ENCODE measurements around the gene TSHZ3. TPM values are rescaled to one million over a fixed set of nuclear protein-coding genes. Genes with fewer than 3 reads are reported as not detected.
A peak's percentile ranks its signal among the peaks of the same experiment; 100 is the strongest.

Gene TSHZ3
- total RNA-seq, 1 donor from 2014 or later: 16.5 TPM

DNA sequence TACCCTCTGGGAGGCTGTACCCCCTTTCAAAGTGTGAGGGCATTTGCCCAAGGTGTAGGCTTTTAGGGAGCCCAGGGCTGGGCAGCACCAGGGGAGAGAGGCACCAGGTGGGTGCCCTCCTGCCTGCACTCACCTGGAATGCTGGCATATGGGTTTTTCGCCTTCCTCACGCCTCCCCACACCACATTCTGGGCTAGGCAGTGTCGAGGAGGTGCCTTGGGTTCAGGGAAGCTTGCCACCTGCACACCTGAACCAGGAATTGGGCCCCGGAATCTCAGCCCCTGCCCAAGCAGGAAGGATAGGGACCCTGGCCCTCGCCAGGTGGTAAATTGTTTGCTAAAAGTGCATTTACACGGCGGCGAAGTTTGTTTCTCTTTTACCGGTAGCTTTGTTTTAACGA is 5.1 kb upstream of the TSHZ3 start:
- DNase-seq (ENCODE audit: low spot score): no peak

DNA sequence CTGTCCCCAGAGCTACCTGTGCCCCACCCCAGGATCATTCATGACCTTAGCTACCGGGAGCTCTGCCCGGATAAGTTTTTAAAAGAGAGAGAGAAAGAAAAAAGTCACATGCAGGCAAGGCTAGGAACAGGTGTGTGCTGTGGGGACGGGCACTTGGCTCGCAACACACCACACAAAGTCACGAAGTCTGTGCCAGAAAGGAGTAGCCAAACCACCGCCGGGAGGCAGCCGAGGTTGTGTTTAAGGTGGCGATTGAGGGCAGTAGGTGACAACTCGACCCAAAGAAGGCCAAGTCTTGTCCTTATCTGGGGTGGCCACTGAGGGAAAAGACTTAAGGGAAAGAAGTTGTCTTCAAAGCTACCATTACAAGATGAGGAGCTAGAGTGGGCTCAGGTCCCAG is 4.6 kb upstream of the TSHZ3 start:
- no peak for DNase-seq (ENCODE audit: low spot score)

DNA sequence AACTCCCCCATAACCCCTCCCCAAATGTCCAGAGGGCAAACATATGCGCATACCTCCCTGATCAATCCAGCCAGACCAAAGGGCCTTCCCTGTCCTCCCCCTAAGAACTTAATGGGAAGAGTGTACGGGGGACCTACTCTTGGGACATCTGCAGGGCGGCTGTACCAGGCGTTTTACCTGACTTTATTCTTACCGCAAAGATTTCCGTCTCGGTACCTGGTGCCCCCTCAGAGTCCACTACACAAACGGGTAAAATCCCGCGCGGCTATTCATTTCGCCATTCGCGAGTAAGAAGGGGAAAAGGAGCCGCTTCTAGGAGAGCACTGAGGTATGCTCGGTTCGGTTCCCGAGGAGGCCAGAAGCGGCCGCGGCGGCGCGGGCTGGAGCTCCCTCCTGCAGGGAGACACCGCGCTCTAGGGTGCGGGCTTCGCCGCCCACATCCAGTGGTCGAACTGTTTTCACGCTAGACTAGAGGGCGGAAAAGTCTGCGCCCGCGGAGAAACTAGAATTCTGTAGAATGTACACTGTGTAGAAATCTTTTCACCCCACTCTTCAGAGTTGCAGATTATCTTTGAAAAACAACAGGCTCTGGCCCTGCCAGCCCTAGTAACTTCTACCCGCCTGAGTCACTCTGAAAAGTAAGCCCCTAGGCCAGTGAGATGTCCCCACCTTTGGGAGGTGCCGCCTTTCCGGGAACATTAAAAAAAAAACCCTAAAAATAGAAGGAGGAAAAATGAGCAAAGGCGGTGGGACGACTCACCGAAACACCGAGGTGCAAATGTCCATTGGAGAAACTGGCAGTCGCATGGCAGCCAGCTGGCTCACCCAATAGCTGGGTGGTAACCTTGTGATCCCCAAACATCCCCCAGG is 3.8 kb upstream of the TSHZ3 start:
- no peak for DNase-seq (ENCODE audit: low spot score)

DNA sequence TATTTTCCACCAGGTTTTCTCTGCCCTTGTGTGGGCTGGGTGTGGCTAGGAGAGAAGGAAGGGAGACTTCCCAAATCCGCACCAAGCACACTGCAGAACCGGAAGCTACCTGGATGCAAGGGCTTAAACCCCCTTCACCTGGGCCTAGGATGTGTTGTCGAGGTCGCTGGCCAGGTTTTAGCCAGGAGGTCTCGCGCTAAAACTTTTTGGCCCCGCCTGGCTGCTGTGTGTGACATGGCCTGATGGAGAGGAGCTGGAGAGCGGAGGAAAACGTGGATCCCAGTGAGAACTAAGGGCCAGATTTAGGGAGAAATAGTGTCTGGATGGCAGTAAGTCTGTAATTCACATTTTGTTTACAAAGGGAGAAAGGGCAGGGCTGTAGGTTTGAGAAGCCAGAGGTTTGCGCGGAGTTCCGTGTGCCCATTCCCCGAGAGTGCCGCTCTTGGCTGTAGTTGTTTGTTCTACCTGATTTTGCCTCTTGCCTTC is 3.1 kb upstream of the TSHZ3 start:
- no peak for DNase-seq (ENCODE audit: low spot score)

DNA sequence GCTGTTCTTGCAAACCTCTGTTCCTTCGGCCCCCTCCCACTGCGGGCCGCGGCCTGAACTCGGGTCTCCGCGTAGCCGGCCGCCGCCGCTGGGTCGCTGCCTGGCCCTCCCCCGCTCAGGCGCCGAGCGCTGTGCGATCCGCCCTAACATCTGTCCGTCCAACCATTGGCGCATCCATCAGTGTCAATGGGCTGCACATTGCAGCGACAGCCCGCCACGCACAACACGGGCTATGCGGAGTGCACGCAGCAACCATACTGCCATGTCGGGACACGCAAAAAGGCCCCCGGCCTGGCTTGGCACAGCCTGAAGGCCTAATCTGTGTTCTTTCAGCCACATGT is 2.6 kb upstream of the TSHZ3 start:
- no peak for DNase-seq (ENCODE audit: low spot score)

DNA sequence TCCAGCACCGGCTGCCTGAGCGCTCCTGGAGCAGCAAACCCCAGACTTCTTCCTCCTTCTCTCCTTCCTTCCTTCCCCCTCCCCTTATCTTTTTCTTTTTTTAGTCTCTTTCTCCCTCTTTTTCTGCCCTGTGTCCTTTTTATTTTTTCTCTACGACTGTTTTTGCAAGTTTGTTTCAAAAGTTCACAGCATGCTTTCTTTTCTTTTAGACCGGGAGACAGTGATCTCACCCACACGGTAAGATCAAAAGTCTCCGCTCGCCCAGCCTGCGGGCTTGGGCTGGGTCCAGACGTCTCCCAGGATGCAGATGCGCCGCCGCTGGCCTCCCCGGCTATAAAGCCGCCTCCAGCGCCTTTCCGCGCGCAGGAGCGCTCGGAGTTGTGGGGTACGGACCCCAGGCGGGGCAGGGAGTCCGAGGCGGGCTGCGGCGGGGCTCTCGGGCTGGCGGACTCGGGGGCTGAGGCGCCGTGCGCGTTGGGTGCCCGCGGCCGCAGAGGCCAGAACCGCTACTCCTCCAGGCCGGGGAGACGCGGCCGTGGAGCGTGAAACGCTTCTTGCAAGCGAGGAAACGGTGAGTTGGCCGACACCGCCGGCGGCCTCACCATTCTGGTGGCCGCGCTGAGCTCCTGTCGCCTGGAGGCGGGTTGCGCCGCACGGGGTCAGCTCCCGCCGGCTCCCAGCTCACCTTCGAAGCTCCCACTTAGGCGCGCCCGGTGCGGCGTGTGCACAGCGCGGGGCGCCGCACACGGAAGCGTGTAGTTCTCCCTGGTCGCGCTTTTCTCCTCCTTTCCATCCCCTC is 2.0 kb upstream of the TSHZ3 start:
- DNase-seq (ENCODE audit: low spot score): no peak

DNA sequence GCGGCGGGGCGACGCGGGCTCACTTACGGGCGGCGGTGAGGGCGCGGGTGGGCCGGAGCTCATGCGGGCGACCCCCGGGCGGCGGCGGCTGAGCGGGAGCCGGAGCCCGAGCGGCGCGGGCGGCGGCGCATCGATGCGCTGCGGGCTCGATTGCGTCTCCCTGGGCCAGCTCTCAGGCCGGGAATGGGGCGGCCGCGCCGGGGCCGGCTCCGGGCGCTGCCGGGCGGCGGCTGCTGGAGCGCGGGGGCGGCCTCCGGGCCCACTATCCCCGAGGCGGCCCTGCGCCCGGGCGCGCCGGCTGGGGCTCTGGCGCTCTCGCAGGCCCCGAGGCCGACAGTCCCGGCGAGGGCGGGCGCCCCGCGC is 1.4 kb upstream of the TSHZ3 start:
- DNase-seq (ENCODE audit: low spot score): peak; percentile 52

DNA sequence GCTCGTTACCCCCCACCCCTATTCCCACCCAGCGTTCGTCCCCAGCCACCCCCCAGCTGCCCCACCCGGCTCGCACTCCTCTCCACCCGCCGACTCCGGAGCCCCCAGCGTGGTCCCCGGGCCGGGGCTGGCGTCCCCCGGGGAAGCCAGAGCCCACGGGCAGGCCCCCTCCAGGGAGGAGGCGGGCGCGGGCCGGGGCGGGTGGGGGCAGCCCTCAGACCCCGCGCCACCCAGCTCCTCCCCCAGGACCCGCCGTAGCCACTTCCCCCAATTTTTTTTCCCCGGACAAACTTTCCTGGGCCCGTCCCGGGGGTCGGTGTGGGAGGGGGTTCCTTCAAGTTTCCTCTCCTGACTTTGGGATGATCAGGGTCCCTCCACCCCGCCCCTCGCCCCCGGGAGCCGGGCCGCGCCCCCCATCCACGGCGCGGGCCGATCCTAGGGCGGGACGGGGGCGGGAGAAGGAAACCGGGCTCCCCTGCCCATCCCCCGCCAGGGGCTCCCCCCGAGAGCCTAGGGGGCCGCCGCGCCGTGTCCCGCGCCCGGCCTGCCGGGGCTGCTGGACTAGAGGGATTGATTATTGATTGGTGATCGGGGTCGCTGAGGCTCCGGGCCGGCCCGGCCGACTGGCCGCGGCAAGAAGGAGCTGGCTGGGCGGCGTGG is 927 bp upstream of the TSHZ3 start:
- DNase-seq (ENCODE audit: low spot score): no peak

DNA sequence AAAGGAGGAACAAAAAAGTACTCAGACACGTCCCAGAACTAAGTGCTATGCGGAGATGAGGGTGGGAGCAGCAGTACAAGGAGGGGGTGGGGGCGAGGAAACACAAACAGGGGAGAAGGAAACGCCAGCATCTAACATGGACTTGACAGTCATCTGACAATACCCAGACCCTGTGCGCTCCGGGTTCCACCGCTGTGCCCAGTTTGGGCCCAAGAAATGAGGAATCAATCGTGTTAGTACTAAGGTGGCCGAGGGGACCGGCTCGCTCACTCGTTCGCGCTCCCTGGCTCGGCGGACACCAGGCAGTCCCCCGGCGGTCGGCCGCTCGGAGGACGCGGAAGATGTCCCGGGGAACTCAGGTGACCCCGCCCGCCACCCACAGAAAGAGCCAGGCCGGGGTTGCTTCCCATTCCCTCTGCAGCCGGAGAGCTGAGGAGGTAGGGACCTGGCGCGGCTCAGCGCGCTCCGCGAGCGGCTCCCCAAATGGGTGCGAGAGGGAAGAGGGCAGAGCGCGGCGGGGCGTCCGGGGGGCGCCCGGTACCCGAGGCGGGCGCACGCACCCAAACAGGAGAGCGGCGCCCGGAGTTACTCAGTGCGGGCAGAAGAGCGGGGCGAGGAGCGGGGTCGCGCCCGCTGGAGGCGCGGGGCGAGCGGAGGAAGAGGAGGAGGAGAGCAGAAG is 616 bp downstream of the TSHZ3 start:
- no peak for DNase-seq (ENCODE audit: low spot score)

DNA sequence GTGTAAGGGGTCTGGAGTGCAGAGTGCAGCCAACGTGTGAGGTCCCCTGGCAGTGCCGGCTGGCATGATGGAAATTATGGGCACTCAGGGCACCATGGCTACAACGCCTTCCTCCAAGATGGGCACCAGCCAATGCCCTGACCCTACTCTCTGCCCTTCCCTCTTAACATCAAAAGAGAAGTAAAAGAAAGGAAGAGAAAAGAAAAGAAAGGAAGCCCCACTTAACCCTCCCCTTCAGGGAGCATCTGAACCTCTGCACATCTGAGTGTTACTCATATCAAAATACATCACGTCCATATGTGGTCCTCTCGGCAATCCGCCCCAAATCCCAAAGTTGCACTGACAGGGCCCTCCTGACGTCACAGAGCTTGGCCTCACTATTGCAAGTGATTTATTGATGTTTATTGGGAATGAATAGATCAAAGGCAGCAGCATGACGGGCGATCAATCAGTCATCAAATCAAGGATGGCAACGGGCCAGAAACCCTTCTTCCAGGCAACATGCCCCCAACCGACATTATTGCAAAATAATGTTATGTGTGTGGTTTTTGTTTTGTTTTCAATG is 1.3 kb downstream of the TSHZ3 start:
- DNase-seq (ENCODE audit: low spot score): no peak

DNA sequence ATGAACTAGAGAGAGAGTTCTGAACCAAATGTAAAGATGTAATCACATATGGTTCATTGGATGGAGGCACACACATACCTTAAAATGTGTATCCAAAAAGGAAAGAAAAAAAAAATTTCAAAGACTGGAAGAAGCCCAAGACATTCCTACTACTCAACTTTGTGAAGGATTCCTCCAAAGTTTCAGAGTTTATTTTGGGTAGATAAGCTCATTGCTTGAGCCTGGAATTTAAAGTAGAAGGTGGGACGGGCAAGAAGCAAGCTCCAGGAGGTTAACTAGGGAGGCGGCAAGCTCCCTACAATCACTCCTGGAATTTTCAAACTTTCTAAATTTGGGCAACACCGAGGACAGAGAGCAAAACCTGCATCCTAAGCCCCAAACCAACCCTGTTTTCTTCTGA is 1.9 kb downstream of the TSHZ3 start:
- DNase-seq (ENCODE audit: low spot score): no peak

DNA sequence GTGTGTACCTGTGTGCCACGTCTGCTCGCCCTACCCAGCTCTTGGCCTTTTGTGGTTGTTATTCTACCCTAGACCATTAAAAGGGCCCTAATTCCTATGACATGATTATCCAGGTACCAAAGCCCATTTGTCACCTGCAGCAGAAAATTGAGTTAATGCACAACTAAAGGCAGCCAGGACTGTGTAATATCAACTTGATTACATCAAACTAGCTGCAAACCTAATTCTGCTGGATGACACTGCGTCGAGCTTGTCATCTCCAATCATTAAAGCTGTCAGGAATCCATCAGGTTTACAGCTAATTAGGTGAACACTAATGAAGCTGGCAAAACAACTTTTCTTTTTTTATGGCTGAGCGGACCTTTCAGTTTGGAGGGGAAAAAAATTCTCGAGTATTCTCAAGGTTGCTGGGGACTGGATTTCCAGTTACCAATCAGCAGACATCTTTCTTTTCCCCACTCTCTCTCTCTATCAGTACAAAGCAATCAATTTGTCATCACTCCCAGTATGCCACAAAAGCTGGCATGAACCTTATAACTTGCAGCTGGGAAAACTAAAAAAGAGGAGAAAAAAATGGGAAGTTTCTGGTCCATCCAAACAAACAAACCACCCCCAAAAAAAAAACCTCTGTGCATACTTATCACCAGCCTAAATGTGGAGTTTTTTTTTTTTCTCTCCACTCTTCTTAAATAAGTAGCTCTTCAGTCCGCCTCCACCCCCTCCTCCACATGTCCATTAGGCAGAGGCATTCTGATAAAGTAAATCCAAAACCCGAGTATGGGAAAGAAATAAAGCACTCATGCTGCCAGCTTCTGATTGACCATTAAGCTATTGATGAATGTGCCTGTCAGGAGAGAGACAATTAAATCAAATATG is 2.8 kb downstream of the TSHZ3 start:
- no peak for DNase-seq (ENCODE audit: low spot score)

DNA sequence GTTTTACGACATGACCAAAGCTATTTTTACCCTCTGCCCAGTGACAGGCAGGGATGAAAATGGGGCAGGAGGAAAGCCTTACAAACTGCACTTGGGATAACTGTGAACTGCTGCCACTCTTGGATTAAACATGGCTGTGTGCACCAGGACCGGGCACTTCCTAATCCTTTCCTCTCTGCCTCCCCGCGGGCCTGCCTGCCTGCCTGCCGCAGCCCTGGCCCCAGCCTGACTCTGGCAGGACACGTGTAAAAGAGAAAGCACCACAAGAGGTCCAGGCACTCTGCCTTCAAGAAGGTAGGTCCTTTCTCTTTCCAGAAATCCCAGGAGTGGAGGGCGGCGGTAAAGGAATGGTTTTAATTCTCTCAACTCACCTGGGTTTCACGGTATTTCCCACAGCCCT is 4.8 kb downstream of the TSHZ3 start:
- no peak for DNase-seq (ENCODE audit: low spot score)

DNA sequence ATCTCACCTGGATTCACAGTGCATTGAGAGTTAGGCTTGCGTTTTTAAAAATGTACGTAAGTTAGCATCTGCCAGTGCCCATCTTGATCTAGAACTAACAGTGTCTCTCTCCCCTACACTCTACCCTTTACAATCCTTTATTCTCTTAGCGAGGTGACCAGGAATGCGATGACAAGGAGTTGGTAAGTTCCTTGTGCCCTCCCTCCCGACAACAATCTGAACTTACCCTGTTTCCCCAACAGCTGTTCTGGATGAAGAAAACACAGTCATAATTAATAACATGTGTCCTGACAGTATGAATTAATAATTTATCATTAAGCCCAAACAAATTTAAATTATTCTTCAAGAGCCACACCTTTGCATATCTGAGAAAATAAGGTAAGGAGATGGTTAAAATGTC is 6.3 kb downstream of the TSHZ3 start:
- DNase-seq (ENCODE audit: low spot score): no peak

DNA sequence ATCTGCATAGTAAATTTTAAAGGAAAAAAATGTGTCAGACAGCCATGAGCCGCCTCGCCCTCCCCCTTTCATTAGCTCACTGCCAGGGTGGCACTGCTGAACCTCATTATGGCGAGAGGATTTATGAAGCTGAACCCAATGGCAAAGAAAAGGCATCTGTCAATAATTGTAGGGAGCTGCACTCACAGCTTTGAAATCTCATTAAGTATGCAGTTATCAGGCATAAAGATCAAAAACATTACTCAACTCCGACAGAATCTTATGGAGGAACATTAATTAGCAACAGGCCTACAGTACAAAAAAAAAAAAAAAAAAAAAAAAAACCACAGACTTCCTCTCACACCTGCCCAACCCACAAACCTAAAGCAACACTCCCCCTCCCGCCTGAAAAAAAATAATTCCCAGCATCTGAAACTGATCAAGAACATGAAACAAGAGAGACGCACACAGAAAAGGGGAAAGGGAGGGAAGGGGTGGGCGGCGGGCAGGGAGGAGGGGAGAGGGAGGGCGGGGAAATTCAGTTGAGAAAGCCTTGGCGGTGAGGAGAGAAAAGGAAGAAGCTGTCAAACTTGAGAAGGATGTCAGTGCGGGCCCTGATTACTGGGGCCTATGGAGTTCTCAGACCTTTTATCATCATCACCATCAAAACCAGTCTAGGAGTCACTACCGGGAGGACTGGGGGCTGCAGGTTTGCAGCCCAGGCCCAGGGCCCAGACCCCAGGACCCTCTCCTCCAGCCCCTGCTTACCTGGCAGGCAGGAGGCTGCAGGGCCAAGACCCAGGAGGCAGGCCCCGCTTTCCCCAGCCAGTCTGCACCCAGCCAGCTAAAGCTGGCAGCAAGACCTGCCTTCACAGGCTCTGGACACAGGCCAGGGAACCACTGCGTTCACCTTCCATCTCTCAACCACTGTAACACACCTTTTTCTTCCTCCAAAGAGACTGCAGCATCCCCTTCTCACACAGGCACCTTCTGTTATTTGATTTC is 8.9 kb downstream of the TSHZ3 start:
- no peak for DNase-seq (ENCODE audit: low spot score)

DNA sequence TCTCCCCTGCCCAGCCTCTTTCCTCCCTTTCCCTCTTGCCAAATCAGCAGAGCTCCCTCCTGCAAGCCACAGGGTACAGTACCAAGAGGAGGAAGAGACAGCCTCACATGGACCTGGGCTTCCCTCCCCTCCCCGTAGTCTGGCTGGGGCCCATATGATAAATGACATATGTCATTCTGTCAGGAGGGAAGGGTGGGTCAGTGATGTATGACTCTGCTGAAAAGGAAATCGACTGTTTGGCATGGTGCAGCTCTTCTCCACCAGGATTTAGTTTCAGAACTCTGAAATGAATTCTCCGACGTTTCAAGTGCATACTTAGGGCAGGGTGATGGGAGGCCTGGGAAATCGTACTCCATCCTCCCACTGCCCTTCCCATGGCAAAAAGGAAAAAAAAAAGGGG is 9.8 kb downstream of the TSHZ3 start:
- no peak for DNase-seq (ENCODE audit: low spot score)

DNA sequence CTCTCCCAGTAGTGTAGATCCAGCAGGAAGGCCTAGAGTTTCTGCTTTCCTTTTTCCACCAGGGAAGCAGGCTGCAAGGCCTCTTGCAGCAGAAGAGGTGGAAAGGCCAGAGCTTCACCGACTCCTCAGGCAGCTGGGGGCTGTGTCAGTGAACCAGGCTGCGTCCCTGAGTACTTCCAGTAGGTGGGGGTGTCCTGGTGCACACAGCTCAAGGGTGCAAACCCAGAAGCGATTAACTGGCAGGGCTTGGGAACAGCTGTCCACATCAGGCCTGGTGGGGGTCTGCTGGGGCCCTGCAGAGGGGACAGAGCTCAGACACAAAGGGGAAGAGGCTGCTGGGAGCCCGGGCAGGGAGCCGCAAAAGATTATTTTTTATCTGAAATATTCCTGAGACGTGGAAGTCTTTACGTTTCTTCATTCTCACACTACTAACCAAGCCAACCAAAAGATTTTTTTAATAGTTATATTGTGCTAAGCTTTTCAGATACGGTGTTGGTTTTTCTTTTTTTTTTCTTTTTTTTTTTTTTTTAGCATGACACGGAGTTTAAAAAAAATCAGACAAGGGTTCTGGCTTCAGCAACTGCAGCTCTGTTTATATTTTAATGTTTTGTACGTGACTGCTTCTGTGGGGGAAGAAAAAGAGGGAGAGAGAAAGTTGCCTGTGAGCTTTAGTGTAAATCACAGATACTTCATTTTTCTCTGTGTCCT is 11.0 kb downstream of the TSHZ3 start:
- no peak for DNase-seq (ENCODE audit: low spot score)

DNA sequence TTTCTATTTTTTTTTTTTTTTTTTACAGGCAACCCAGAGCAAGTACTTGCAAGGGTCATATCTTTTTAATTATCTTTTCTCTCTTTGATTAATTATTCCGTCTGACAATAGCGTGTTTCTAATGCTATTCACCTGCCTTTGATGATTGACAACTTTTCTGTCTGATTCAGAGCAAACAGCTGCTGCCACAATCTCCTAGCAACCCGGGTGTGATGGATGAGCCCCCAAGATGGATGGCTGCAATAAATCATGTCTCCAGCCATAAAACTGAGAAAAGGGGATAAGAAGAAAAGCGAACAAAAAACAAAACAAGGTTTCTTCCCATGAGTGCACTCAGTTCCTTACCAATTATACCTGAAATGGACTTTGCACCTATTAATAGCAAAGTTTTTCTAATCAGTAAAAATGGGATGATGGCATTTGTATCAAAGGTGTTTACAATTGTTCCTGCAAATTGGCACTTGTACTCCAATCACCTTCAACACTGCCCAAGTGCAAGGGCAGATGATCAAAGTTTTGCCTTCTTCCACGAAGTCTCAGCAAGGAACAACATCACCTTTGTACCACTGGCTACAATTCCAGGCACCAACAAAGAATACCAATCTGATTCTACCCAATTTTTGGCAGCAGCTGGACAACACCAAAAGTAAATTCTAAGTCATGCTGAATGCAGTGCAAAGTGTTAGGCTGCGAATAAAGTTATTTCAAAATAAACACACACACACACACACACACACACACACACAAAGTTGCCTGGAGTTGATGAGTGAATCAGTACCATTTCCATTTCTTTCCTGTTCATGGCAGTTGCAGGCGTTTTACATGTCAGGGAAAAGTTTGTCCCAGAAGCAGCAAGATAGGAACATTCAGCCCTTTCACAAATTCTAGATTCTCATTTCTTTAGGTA is 12.0 kb downstream of the TSHZ3 start:
- DNase-seq (ENCODE audit: low spot score): no peak
